HepG2 (cell line): ENCODE data around the gene BMERB1. TPM values are rescaled to one million over a fixed set of nuclear protein-coding genes. Genes with fewer than 3 reads are reported as not detected.

Experiments
- ATAC-seq: fragments of 200-7000 bp; cut with Tn5 transposase; 3 replicates; pipeline ENCODE4 v1.9.1; 2020; ENCODE audit warnings: mild to moderate bottlenecking, moderate library complexity
- BruUV-seq: library from RNA; stranded (reverse); fragments of 400-500 nt; replicated peaks from 2 replicates; lab custom pipeline; 2021; lab: Mats Ljungman, UMichigan
- CTCF ChIA-PET: fragments of 300-600 bp; formaldehyde crosslinking; extraction: SDS; loops from one replicate; lab custom pipeline; 2021; ENCODE audit warnings: low total read pairs, inconsistent platforms, low intra/inter-chr PET ratio; lab: Yijun Ruan, JAX
- POLR2A ChIA-PET: fragments of 350-600 bp; sonication (Branson Sonifier 250); formaldehyde crosslinking; loops from one replicate; lab custom pipeline; 2020; ENCODE audit warnings: antibody characterized with exemption, inconsistent platforms; lab: Yijun Ruan, JAX
- DNase-seq: peaks from one replicate; pipeline ENCODE4 v3.0.0-alpha.2; 2015; ENCODE audit warnings: low spot score
- FAIRE-seq: peaks from 3 replicates; lab custom pipeline; 2011; peaks lifted over from hg19 to GRCh38; lab: Jason Lieb, UNC
- H2AFZ ChIP-seq: one replicate; pipeline ENCODE4 v1.6.1; 2011; ENCODE audit warnings: low read length, inconsistent platforms
- H3K27ac ChIP-seq: fragments of 300-600 bp; 3 replicates; pipeline ENCODE4 v1.8.0; 2011; ENCODE audit warnings: mixed run types, mild to moderate bottlenecking, mixed read lengths, low read length, inconsistent platforms; ENCODE audit not compliant: insufficient read depth; ENCODE audit errors: extremely low read length
- H3K27me3 ChIP-seq, 2 experiments: fragments of 200-600 bp in 1 of 2; 2 replicates in 1 of 2; 3 replicates in 1 of 2; pipeline versions ENCODE4 v1.6.0 to v1.8.0; 2011; ENCODE audit warnings: low read length in 2 of 2, mild to moderate bottlenecking in 2 of 2, moderate library complexity in 2 of 2, inconsistent platforms in 1 of 2; ENCODE audit not compliant: insufficient read depth in 2 of 2, control insufficient read depth in 1 of 2
- H3K36me3 ChIP-seq, 2 experiments: fragments of 200-600 bp in 1 of 2; replicated peaks in 1 of 2; 2 replicates in 1 of 2; 3 replicates in 1 of 2; pipeline versions ENCODE4 v1.5.1 to v1.8.0; 2011; ENCODE audit warnings: low read length in 2 of 2, inconsistent platforms in 1 of 2; ENCODE audit not compliant: insufficient read depth in 2 of 2, control insufficient read depth in 1 of 2
- H3K4me1 ChIP-seq: 2 replicates; pipeline ENCODE4 v1.5.1; 2012; ENCODE audit warnings: low read length, inconsistent platforms; ENCODE audit not compliant: insufficient read depth
- H3K4me2 ChIP-seq: 2 replicates; pipeline ENCODE4 v1.6.0; 2011; ENCODE audit warnings: low read depth, low read length, inconsistent platforms
- H3K4me3 ChIP-seq, 3 experiments: fragments of 200-600 bp in 1 of 3; sonication (generic), shearing (Covaris generic) in 1 of 3; replicated peaks in 1 of 3; 2 replicates each; pipeline ENCODE4 v1.5.1; 2011 to 2016; ENCODE audit warnings: low read length in 3 of 3, inconsistent platforms in 2 of 3, low read depth in 2 of 3, mild to moderate bottlenecking in 2 of 3, control low read depth in 1 of 3, mixed read lengths in 1 of 3; ENCODE audit not compliant: insufficient read depth in 1 of 3
- H3K79me2 ChIP-seq: one replicate; pipeline ENCODE4 v1.6.1; 2011; ENCODE audit warnings: low read length, inconsistent platforms; ENCODE audit not compliant: insufficient read depth
- H3K9ac ChIP-seq: 2 replicates; pipeline ENCODE4 v1.6.0; 2011; ENCODE audit warnings: mild to moderate bottlenecking, low read depth, low read length, inconsistent platforms; ENCODE audit not compliant: insufficient read depth
- H3K9me3 ChIP-seq: 2 replicates; pipeline ENCODE4 v1.5.1; 2012; ENCODE audit warnings: mild to moderate bottlenecking, low read length
- H4K20me1 ChIP-seq: 2 replicates; pipeline ENCODE4 v1.6.0; 2011; ENCODE audit warnings: inconsistent platforms, mild to moderate bottlenecking, low read length, moderate library complexity; ENCODE audit not compliant: insufficient read depth
- ESRRA ChIP-seq: sonication (generic); formaldehyde crosslinking; IDR thresholded peaks from 2 replicates; pipeline ENCODE4 v1.5.1; 2020; ENCODE audit warnings: mild to moderate bottlenecking, low read depth, missing genetic modification reagents
- GZF1 ChIP-seq: sonication (generic); formaldehyde crosslinking; IDR thresholded peaks from 2 replicates; pipeline ENCODE4 v1.5.1; 2020; ENCODE audit warnings: mild to moderate bottlenecking, missing genetic modification reagents
- NCOR1 ChIP-seq: fragments of 200-600 bp; sonication (generic); IDR thresholded peaks from 2 replicates; pipeline ENCODE4 v1.7.0; 2017; ENCODE audit warnings: antibody characterized with exemption, low read length, borderline replicate concordance
- ZNF121 ChIP-seq: sonication (generic); formaldehyde crosslinking; IDR thresholded peaks from 2 replicates; pipeline ENCODE4 v1.5.0; 2020; ENCODE audit warnings: mild to moderate bottlenecking, missing genetic modification reagents
- ZNF564 ChIP-seq: sonication (generic); formaldehyde crosslinking; IDR thresholded peaks from 2 replicates; pipeline ENCODE4 v1.8.1; 2023; ENCODE audit warnings: mild to moderate bottlenecking, missing genetic modification reagents
- ZNF629 ChIP-seq: sonication (generic); formaldehyde crosslinking; conservative IDR thresholded peaks from 2 replicates; pipeline ENCODE4 v1.5.0; 2020; ENCODE audit warnings: missing genetic modification reagents
- WGBS: methylation state at CpG from one replicate; pipeline ENCODE4 v1.1.6; 2017; ENCODE audit warnings: low lambda C conversion rate; 5-methylcytosine and 5-hydroxymethylcytosine counted together
- in situ Hi-C: cut with HindIII; loops from 2 replicates; pipeline ENCODE4 v1.10.0; 2017; ENCODE audit warnings: low pct_unique_long_range_greater_than_20kb; ENCODE audit not compliant: extremely low pct_ligation_motif_present
- intact Hi-C: fragments of 100-400 bp; cut with micrococcal nuclease; formaldehyde crosslinking; loops from one replicate; pipeline ENCODE4 v1.10.0; 2022; ENCODE audit not compliant: unreplicated experiment
- polyA plus RNA-seq, 8 experiments: library from polyadenylated mRNA; depleted of rRNA in 3 of 8; stranded (reverse) in 7 of 8; unstranded in 1 of 8; fragments of >200 nt; fragmentation: Illumina TruSeq in 4 of 8; extraction: Trizol in 4 of 8; gene quantifications; 2 replicates each; pipeline versions ENCODE4 v1.2.1 to v1.2.3, GENCODE V29; 2011 to 2016; ENCODE audit warnings: low read depth in 4 of 8, missing spikeins in 1 of 8, mixed read lengths in 1 of 8; ENCODE audit not compliant: insufficient read depth in 1 of 8
- total RNA-seq, 5 experiments: library from RNA; depleted of rRNA; stranded (reverse); fragments of >200 nt; fragmentation: Illumina TruSeq; extraction: Trizol; gene quantifications; 2 replicates each; pipeline ENCODE4 v1.2.3, GENCODE V29; 2016; ENCODE audit warnings: low read depth in 1 of 5
- TF ChIP-seq, protein P1 (sequence below): sonication (generic); formaldehyde crosslinking; IDR thresholded peaks from 2 replicates; pipeline ENCODE4 v1.5.0; 2020; ENCODE audit warnings: missing genetic modification reagents
- TF ChIP-seq, protein P2 (sequence below): sonication (generic); formaldehyde crosslinking; IDR thresholded peaks from 2 replicates; pipeline ENCODE4 v1.4.0; 2020; ENCODE audit warnings: missing genetic modification reagents
- TF ChIP-seq, protein P3 (sequence below): sonication (generic); formaldehyde crosslinking; IDR thresholded peaks from 2 replicates; pipeline ENCODE4 v1.4.0; 2020; ENCODE audit warnings: mild to moderate bottlenecking, missing genetic modification reagents

Gene BMERB1
- total and polyA plus RNA-seq, 2 of the 13 experiments (the other 11 are each of a cell fraction or from before 2014, with no cell fraction given): 1.4 TPM

DNA sequence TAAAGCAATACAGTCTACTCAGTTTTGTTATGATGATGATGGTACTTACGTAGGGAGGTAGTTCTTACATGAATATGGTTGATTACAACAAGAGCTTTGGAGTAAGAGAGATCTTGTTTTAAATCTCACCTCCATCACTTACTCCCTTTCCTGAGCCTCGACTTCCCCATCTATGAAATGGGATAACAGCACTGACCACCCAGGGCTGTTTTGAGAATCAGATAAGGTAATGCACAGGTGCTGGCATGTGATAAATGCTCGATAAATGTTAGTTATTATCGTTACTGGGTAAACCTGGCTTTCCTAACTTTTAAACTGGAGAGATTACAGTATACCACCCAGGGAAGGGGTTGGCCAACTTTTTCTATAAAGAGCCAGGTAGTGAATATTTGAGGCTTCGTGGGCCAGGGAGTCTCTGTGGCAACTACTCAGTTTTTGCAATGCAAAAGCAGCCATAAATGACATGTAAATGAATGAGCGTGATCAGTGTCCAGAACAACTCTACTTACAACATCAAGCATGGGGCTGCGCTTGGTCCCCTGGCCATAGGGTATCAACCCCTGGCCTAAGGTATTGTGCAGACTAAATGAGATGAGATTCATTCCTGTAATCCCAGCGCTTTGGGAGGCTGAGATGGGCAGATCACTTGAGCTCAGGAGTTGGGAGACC, 73.7 kb downstream of the BMERB1 start:
- FAIRE-seq (no peak), DNase-seq (no peak), ATAC-seq (no peak)
- no peak overlapping the region for H3K27ac ChIP-seq
- no peaks in the 10 kb centered on the region for H3K27me3 ChIP-seq
- TF ChIP-seq ESRRA (CRISPR knock-in tag) (no peak), ZNF629 (CRISPR knock-in tag) (peak; percentile 72)
- no peaks in the 10 kb centered on the region for H3K36me3 ChIP-seq
- no peaks in the 10 kb centered on the region for H3K4me1 ChIP-seq
- H3K9ac ChIP-seq: no peak overlapping the region
- H3K9me3 ChIP-seq: no peaks in the 10 kb centered on the region
- WGBS: 52% methylated on average over 8 of the region's 8 CpGs
- ChIA-PET POLR2A (no interaction called here), CTCF (no interaction called here)
- H3K79me2 ChIP-seq: no peaks in the 10 kb centered on the region
- no peak overlapping the region for H3K4me2 ChIP-seq
- H3K4me3 ChIP-seq: no peak overlapping the region
- no peak overlapping the region for H2AFZ ChIP-seq
- BruUV-seq: no TSS peak
- in situ Hi-C loops: no loop called here
- H4K20me1 ChIP-seq: no peaks in the 10 kb centered on the region
- intact Hi-C loops: no loop called here

DNA sequence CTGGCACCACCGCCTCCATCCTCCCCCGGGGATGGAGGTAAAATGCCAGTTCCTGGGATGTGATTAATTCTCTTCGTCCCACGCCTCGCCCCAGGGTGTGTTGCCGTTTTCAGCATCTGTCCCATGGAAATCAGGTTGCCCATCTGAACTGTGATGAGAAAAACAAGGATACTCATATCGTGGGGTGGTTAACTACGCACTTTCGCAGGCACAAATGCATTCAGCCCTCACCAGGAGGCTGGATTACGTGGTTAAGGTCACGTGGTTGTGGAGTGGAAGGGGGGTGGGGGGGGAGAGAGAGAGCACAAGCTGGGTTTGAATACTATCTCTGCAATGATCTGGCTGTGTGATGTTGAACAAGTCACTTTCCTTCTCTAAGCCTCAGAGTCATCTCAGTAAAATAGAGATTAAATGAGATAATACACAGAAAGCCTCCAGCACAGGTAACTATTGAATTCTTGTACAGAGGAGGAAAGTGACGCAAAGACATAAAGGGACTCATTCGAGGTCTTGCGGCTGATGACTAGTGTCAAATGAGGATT, 74.7 kb downstream of the BMERB1 start:
- intact Hi-C loops (no loop called here), in situ Hi-C loops (no loop called here)
- Histone ChIP-seq H3K4me2 (no peak overlapping the region), H3K27ac (no peak overlapping the region), H2AFZ (no peak overlapping the region), H3K9ac (no peak overlapping the region), H3K4me1 (no peaks in the 10 kb centered on the region), H3K9me3 (no peaks in the 10 kb centered on the region), H4K20me1 (no peaks in the 10 kb centered on the region), H3K4me3 (no peak overlapping the region), H3K79me2 (no peaks in the 10 kb centered on the region), H3K36me3 (no peaks in the 10 kb centered on the region), H3K27me3 (no peaks in the 10 kb centered on the region)
- no peak for DNase-seq
- CTCF ChIA-PET: no interaction called here
- FAIRE-seq: no peak
- 75% methylated on average over 14 of the region's 14 CpGs for WGBS
- POLR2A ChIA-PET: no interaction called here
- no TSS peak for BruUV-seq
- no peak for ATAC-seq
- TF ChIP-seq ZNF121 (CRISPR knock-in tag) (no peak), NCOR1 (no peak), ZNF564 (CRISPR knock-in tag) (no peak), GZF1 (CRISPR knock-in tag) (no peak)
- TF ChIP-seq, protein P1, sequence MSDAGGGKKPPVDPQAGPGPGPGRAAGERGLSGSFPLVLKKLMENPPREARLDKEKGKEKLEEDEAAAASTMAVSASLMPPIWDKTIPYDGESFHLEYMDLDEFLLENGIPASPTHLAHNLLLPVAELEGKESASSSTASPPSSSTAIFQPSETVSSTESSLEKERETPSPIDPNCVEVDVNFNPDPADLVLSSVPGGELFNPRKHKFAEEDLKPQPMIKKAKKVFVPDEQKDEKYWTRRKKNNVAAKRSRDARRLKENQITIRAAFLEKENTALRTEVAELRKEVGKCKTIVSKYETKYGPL: no peak
- TF ChIP-seq, protein P2, sequence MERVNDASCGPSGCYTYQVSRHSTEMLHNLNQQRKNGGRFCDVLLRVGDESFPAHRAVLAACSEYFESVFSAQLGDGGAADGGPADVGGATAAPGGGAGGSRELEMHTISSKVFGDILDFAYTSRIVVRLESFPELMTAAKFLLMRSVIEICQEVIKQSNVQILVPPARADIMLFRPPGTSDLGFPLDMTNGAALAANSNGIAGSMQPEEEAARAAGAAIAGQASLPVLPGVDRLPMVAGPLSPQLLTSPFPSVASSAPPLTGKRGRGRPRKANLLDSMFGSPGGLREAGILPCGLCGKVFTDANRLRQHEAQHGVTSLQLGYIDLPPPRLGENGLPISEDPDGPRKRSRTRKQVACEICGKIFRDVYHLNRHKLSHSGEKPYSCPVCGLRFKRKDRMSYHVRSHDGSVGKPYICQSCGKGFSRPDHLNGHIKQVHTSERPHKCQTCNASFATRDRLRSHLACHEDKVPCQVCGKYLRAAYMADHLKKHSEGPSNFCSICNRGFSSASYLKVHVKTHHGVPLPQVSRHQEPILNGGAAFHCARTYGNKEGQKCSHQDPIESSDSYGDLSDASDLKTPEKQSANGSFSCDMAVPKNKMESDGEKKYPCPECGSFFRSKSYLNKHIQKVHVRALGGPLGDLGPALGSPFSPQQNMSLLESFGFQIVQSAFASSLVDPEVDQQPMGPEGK (CRISPR knock-in tag): no peak
- TF ChIP-seq, protein P3, sequence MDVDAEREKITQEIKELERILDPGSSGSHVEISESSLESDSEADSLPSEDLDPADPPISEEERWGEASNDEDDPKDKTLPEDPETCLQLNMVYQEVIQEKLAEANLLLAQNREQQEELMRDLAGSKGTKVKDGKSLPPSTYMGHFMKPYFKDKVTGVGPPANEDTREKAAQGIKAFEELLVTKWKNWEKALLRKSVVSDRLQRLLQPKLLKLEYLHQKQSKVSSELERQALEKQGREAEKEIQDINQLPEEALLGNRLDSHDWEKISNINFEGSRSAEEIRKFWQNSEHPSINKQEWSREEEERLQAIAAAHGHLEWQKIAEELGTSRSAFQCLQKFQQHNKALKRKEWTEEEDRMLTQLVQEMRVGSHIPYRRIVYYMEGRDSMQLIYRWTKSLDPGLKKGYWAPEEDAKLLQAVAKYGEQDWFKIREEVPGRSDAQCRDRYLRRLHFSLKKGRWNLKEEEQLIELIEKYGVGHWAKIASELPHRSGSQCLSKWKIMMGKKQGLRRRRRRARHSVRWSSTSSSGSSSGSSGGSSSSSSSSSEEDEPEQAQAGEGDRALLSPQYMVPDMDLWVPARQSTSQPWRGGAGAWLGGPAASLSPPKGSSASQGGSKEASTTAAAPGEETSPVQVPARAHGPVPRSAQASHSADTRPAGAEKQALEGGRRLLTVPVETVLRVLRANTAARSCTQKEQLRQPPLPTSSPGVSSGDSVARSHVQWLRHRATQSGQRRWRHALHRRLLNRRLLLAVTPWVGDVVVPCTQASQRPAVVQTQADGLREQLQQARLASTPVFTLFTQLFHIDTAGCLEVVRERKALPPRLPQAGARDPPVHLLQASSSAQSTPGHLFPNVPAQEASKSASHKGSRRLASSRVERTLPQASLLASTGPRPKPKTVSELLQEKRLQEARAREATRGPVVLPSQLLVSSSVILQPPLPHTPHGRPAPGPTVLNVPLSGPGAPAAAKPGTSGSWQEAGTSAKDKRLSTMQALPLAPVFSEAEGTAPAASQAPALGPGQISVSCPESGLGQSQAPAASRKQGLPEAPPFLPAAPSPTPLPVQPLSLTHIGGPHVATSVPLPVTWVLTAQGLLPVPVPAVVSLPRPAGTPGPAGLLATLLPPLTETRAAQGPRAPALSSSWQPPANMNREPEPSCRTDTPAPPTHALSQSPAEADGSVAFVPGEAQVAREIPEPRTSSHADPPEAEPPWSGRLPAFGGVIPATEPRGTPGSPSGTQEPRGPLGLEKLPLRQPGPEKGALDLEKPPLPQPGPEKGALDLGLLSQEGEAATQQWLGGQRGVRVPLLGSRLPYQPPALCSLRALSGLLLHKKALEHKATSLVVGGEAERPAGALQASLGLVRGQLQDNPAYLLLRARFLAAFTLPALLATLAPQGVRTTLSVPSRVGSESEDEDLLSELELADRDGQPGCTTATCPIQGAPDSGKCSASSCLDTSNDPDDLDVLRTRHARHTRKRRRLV: no peak
